Liver (tissue), 9 donors: ENCODE data around the gene FASTK. TPM values are rescaled to one million over a fixed set of nuclear protein-coding genes. Genes with fewer than 3 reads are reported as not detected.

Experiments used
- DNase-seq: peaks from one replicate; pipeline ENCODE4 v3.0.0-alpha.2; 2017; ENCODE audit warnings: low spot score
- H3K27ac ChIP-seq, 2 donors: one replicate each; pipeline ENCODE4 v1.7.0; 2013; ENCODE audit warnings: inconsistent platforms in 2 of 2, low read length in 2 of 2, control low read depth in 1 of 2, low read depth in 1 of 2, mild to moderate bottlenecking in 1 of 2
- H3K27me3 ChIP-seq, 4 donors: one replicate each; pipeline versions ENCODE4 v1.6.1 to v1.7.0; 2013; ENCODE audit warnings: low read length in 3 of 4, inconsistent platforms in 1 of 4, mild to moderate bottlenecking in 1 of 4, moderate library complexity in 1 of 4; ENCODE audit not compliant: control insufficient read depth in 4 of 4, insufficient read depth in 4 of 4
- H3K36me3 ChIP-seq, 4 donors: one replicate each; pipeline versions ENCODE4 v1.6.1 to v1.7.0; 2013; ENCODE audit warnings: low read length in 3 of 4, mild to moderate bottlenecking in 3 of 4, low read depth in 1 of 4, moderate library complexity in 1 of 4; ENCODE audit not compliant: control insufficient read depth in 4 of 4, insufficient read depth in 3 of 4
- H3K4me1 ChIP-seq, 4 donors: one replicate each; pipeline versions ENCODE4 v1.6.1 to v1.7.0; 2013; ENCODE audit warnings: low read length in 3 of 4, mild to moderate bottlenecking in 3 of 4, moderate library complexity in 1 of 4; ENCODE audit not compliant: control insufficient read depth in 4 of 4, insufficient read depth in 4 of 4
- H3K4me3 ChIP-seq, 3 donors: one replicate each; pipeline versions ENCODE4 v1.6.1 to v1.7.0; 2013; ENCODE audit warnings: low read length in 3 of 3, control low read depth in 1 of 3, low read depth in 1 of 3, mild to moderate bottlenecking in 1 of 3
- H3K9ac ChIP-seq, 2 donors: one replicate each; pipeline ENCODE4 v1.7.0; 2013; ENCODE audit warnings: low read length in 2 of 2, mild to moderate bottlenecking in 2 of 2, moderate library complexity in 2 of 2, control low read depth in 1 of 2, low read depth in 1 of 2
- H3K9me3 ChIP-seq, 4 donors: one replicate each; pipeline versions ENCODE4 v1.6.1 to v1.7.0; 2013; ENCODE audit warnings: low read length in 3 of 4; ENCODE audit not compliant: control insufficient read depth in 4 of 4
- EGR1 ChIP-seq, 2 donors: IDR thresholded peaks; 2 replicates each; pipeline ENCODE4 v1.6.1; 2016 to 2018; ENCODE audit warnings: antibody characterized with exemption in 2 of 2, low read depth in 2 of 2
- FOXA1 ChIP-seq: IDR thresholded peaks from 2 replicates; pipeline ENCODE4 v1.6.1; 2016; ENCODE audit warnings: antibody characterized with exemption
- GABPA ChIP-seq, 2 donors: IDR thresholded peaks in 1 of 2; conservative IDR thresholded peaks in 1 of 2; 2 replicates each; pipeline ENCODE4 v1.6.1; 2016; ENCODE audit warnings: antibody characterized with exemption in 2 of 2, mild to moderate bottlenecking in 1 of 2, moderate library complexity in 1 of 2
- HNF4A ChIP-seq, 2 donors: conservative IDR thresholded peaks; 2 replicates each; pipeline ENCODE4 v1.6.1; 2016; ENCODE audit warnings: antibody characterized with exemption in 2 of 2, mild to moderate bottlenecking in 2 of 2
- HNF4G ChIP-seq: IDR thresholded peaks from 2 replicates; pipeline ENCODE4 v1.6.1; 2016; ENCODE audit warnings: antibody characterized with exemption
- JUND ChIP-seq, 2 donors: IDR thresholded peaks; 2 replicates each; pipeline ENCODE4 v1.6.1; 2016; ENCODE audit warnings: antibody characterized with exemption in 2 of 2
- NR2F2 ChIP-seq: IDR thresholded peaks from 2 replicates; pipeline ENCODE4 v1.6.1; 2016; ENCODE audit warnings: antibody characterized with exemption
- RAD21 ChIP-seq, 2 donors: IDR thresholded peaks; 2 replicates each; pipeline ENCODE4 v1.6.1; 2016; ENCODE audit warnings: antibody characterized with exemption in 2 of 2, mild to moderate bottlenecking in 2 of 2
- REST ChIP-seq: IDR thresholded peaks from 2 replicates; pipeline ENCODE4 v1.6.1; 2016; ENCODE audit warnings: antibody characterized with exemption, mild to moderate bottlenecking
- RXRA ChIP-seq, 2 donors: IDR thresholded peaks; 2 replicates each; pipeline ENCODE4 v1.6.1; 2017 to 2018; ENCODE audit warnings: antibody characterized with exemption in 2 of 2, mild to moderate bottlenecking in 1 of 2
- SP1 ChIP-seq: IDR thresholded peaks from 2 replicates; pipeline ENCODE4 v1.6.1; 2018; ENCODE audit warnings: antibody characterized with exemption, mild to moderate bottlenecking
- TAF1 ChIP-seq: conservative IDR thresholded peaks from 2 replicates; pipeline ENCODE4 v1.6.1; 2016; ENCODE audit warnings: antibody characterized with exemption, mild to moderate bottlenecking
- YY1 ChIP-seq: IDR thresholded peaks from 2 replicates; pipeline ENCODE4 v1.6.1; 2016; ENCODE audit warnings: antibody characterized with exemption, mild to moderate bottlenecking
- WGBS: extraction: QIAGEN DNeasy Blood & Tissue Kit; methylation state at CpG from one replicate; pipeline ENCODE4 v1.1.7; 2013; 5-methylcytosine and 5-hydroxymethylcytosine counted together
- polyA plus RNA-seq, 2 donors: library from polyadenylated mRNA; stranded (reverse) in 1 of 2; unstranded in 1 of 2; fragments of 200-250 nt in 1 of 2; fragments of >200 nt in 1 of 2; fragmentation: Nextera tagmentation in 1 of 2; extraction: Ambion mirVana in 1 of 2; gene quantifications; one replicate each; pipeline versions ENCODE4 v1.2.1 to v1.2.3, GENCODE V29; 2013 to 2015
- total RNA-seq, 2 donors: library from RNA; depleted of rRNA; stranded (reverse); fragments of >200 nt; gene quantifications; one replicate each; pipeline ENCODE4 v1.2.3, GENCODE V29; 2014
- TF ChIP-seq, protein P1 (sequence below): IDR thresholded peaks from 2 replicates; pipeline ENCODE4 v1.6.1; 2016; ENCODE audit warnings: antibody characterized with exemption
- TF ChIP-seq, protein P2 (sequence below): IDR thresholded peaks from 2 replicates; pipeline ENCODE4 v1.6.1; 2016; ENCODE audit warnings: antibody characterized with exemption
- TF ChIP-seq, protein P3 (sequence below): IDR thresholded peaks from 2 replicates; pipeline ENCODE4 v1.6.1; 2016; ENCODE audit warnings: antibody characterized with exemption
- TF ChIP-seq, protein P4 (sequence below): fragments of 150-350 bp; IDR thresholded peaks from 2 replicates; pipeline ENCODE4 v1.5.1; 2017; ENCODE audit warnings: improper control_type of control experiment, low read depth, low read length; ENCODE audit not compliant: missing input control
- donor health status: healthy.
- donor health status: healthy.
- donor health status: healthy.
- donor health status: healthy.
- donor health status: healthy.

FASTK gene
- total and polyA plus RNA-seq, 4 donors = 31.1 to 62.8 (median 43.7) TPM

- TF ChIP-seq HNF4A (conservative IDR thresholded peaks at IDR 0.05) (no peak), RAD21 (IDR thresholded peaks at IDR 0.05) (no peak), EGR1 (IDR thresholded peaks at IDR 0.05; ENCODE audit: low read depth in 2 of 2) (no peak), RXRA (IDR thresholded peaks at IDR 0.05) (no peak), REST (no peak), SP1 (no peak), NR2F2 (no peak), TAF1 (no peak), YY1 (no peak), GABPA (IDR thresholded peaks at IDR 0.05 in 1 of 2, conservative IDR thresholded peaks at IDR 0.05 in 1 of 2) (no peak), HNF4G (no peak), FOXA1 (no peak), JUND (IDR thresholded peaks at IDR 0.05) (no peak)
- TF ChIP-seq, protein P1, sequence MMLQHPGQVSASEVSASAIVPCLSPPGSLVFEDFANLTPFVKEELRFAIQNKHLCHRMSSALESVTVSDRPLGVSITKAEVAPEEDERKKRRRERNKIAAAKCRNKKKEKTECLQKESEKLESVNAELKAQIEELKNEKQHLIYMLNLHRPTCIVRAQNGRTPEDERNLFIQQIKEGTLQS = no peak
- TF ChIP-seq, protein P2, sequence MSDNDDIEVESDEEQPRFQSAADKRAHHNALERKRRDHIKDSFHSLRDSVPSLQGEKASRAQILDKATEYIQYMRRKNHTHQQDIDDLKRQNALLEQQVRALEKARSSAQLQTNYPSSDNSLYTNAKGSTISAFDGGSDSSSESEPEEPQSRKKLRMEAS = no peak
- TF ChIP-seq, protein P3, sequence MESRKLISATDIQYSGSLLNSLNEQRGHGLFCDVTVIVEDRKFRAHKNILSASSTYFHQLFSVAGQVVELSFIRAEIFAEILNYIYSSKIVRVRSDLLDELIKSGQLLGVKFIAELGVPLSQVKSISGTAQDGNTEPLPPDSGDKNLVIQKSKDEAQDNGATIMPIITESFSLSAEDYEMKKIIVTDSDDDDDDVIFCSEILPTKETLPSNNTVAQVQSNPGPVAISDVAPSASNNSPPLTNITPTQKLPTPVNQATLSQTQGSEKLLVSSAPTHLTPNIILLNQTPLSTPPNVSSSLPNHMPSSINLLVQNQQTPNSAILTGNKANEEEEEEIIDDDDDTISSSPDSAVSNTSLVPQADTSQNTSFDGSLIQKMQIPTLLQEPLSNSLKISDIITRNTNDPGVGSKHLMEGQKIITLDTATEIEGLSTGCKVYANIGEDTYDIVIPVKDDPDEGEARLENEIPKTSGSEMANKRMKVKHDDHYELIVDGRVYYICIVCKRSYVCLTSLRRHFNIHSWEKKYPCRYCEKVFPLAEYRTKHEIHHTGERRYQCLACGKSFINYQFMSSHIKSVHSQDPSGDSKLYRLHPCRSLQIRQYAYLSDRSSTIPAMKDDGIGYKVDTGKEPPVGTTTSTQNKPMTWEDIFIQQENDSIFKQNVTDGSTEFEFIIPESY = no peak
- TF ChIP-seq, protein P4, sequence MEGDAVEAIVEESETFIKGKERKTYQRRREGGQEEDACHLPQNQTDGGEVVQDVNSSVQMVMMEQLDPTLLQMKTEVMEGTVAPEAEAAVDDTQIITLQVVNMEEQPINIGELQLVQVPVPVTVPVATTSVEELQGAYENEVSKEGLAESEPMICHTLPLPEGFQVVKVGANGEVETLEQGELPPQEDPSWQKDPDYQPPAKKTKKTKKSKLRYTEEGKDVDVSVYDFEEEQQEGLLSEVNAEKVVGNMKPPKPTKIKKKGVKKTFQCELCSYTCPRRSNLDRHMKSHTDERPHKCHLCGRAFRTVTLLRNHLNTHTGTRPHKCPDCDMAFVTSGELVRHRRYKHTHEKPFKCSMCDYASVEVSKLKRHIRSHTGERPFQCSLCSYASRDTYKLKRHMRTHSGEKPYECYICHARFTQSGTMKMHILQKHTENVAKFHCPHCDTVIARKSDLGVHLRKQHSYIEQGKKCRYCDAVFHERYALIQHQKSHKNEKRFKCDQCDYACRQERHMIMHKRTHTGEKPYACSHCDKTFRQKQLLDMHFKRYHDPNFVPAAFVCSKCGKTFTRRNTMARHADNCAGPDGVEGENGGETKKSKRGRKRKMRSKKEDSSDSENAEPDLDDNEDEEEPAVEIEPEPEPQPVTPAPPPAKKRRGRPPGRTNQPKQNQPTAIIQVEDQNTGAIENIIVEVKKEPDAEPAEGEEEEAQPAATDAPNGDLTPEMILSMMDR = no peak
- peaks cover 0 to 22% (median 5%) of the 10 kb centered on the region in 4 donors for H3K36me3 ChIP-seq
- 94% methylated on average over 21 of the region's 21 CpGs for WGBS
- no peak overlapping the region for H3K9ac ChIP-seq
- no peak overlapping the region for H3K4me3 ChIP-seq
- no peaks in the 10 kb centered on the region for H3K9me3 ChIP-seq
- no peaks in the 10 kb centered on the region for H3K27me3 ChIP-seq
- peaks cover 0 to 5% (median 0%) of the 10 kb centered on the region in 4 donors for H3K4me1 ChIP-seq
- H3K27ac ChIP-seq = no peak overlapping the region
- no peak for DNase-seq
Measured at GRCh38 chr7:151035026-151035717, 45.4 kb downstream of the FASTK start.
